ENCODE results near the gene SNX4.
"Not testable (repeated sequence)": the region's sequence is repeated elsewhere in the genome, so short reads cannot be mapped to it uniquely, and the experiment has no call there.

Gene SNX4

GRCh38 chr3:125519678-125520562, at the start of gene SNX4:
SNX4 (minus strand) TSS chr3:125520202; CDS start chr3:125520172, 30 bp downstream.
- H3K4me3 ChIP-seq (ENCODE audit: low read depth, low read length): peak within 1 kb of the TSS; percentile 92
- peak; percentile 91 for DNase-seq (ENCODE audit: low read depth)

GRCh38 chr3:125556314-125556713, 36.3 kb upstream of the SNX4 start:
- no peak overlapping the region for H3K4me3 ChIP-seq (ENCODE audit: low read depth, low read length)
- DNase-seq (ENCODE audit: low read depth): peak; percentile 32

- no peak overlapping the region for H3K4me3 ChIP-seq (ENCODE audit: low read depth, low read length)
- no peak for DNase-seq (ENCODE audit: low read depth)
Observed at GRCh38 chr3:125552401-125552800, 32.4 kb upstream of the SNX4 start.

GRCh38 chr3:125528920-125529319, 8.9 kb upstream of the SNX4 start:
- H3K4me3 ChIP-seq (ENCODE audit: low read depth, low read length): no peak overlapping the region
- DNase-seq (ENCODE audit: low read depth): no peak

GRCh38 chr3:125525153-125525552, 5.2 kb upstream of the SNX4 start:
- H3K4me3 ChIP-seq (ENCODE audit: low read depth, low read length): no peak overlapping the region
- no peak for DNase-seq (ENCODE audit: low read depth)

- not testable (repeated sequence) for DNase-seq (ENCODE audit: low read depth)
- peak overlapping the region; percentile 92 for H3K4me3 ChIP-seq (ENCODE audit: low read depth, low read length)
Observed at GRCh38 chr3:125520563-125520919, 539 bp upstream of the SNX4 start.

GRCh38 chr3:125515421-125515820, 4.6 kb downstream of the SNX4 start:
- no peak overlapping the region for H3K4me3 ChIP-seq (ENCODE audit: low read depth, low read length)
- DNase-seq (ENCODE audit: low read depth): no peak

- no peak for DNase-seq (ENCODE audit: low read depth)
- no peak overlapping the region for H3K4me3 ChIP-seq (ENCODE audit: low read depth, low read length)
Observed at GRCh38 chr3:125513490-125514115, 6.4 kb downstream of the SNX4 start.

- no peak overlapping the region for H3K4me3 ChIP-seq (ENCODE audit: low read depth, low read length)
- peak; percentile 10 for DNase-seq (ENCODE audit: low read depth)
Observed at GRCh38 chr3:125512135-125512920, 7.7 kb downstream of the SNX4 start.

- no peak for DNase-seq (ENCODE audit: low read depth)
- no peak overlapping the region for H3K4me3 ChIP-seq (ENCODE audit: low read depth, low read length)
Observed at GRCh38 chr3:125511420-125512118, 8.4 kb downstream of the SNX4 start.

GRCh38 chr3:125507128-125507527, 12.9 kb downstream of the SNX4 start:
- no peak overlapping the region for H3K4me3 ChIP-seq (ENCODE audit: low read depth, low read length)
- DNase-seq (ENCODE audit: low read depth): no peak

- no peak overlapping the region for H3K4me3 ChIP-seq (ENCODE audit: low read depth, low read length)
- DNase-seq (ENCODE audit: low read depth): no peak
Observed at GRCh38 chr3:125498630-125499029, 21.4 kb downstream of the SNX4 start.

- no peak for DNase-seq (ENCODE audit: low read depth)
- no peak overlapping the region for H3K4me3 ChIP-seq (ENCODE audit: low read depth, low read length)
Observed at GRCh38 chr3:125496701-125497100, 23.3 kb downstream of the SNX4 start.

GRCh38 chr3:125482406-125482805, 37.6 kb downstream of the SNX4 start:
- no peak for DNase-seq (ENCODE audit: low read depth)
- no peak overlapping the region for H3K4me3 ChIP-seq (ENCODE audit: low read depth, low read length)

GRCh38 chr3:125481786-125482185, 38.2 kb downstream of the SNX4 start:
- DNase-seq (ENCODE audit: low read depth): no peak
- no peak overlapping the region for H3K4me3 ChIP-seq (ENCODE audit: low read depth, low read length)

GRCh38 chr3:125481375-125481759, 38.6 kb downstream of the SNX4 start:
- not testable (repeated sequence) for H3K4me3 ChIP-seq (ENCODE audit: low read depth, low read length); DNase-seq (ENCODE audit: low read depth)

- H3K4me3 ChIP-seq (ENCODE audit: low read depth, low read length): no peak overlapping the region
- peak; percentile 83 for DNase-seq (ENCODE audit: low read depth)
Observed at GRCh38 chr3:125480656-125481374, 39.2 kb downstream of the SNX4 start.

GRCh38 chr3:125479091-125479490, 40.9 kb downstream of the SNX4 start:
- DNase-seq (ENCODE audit: low read depth): peak; percentile 25
- no peak overlapping the region for H3K4me3 ChIP-seq (ENCODE audit: low read depth, low read length)

- H3K4me3 ChIP-seq (ENCODE audit: low read depth, low read length): no peak overlapping the region
- DNase-seq (ENCODE audit: low read depth): peak; percentile 78
Observed at GRCh38 chr3:125478326-125478725, 41.7 kb downstream of the SNX4 start.
